LNCAP (cell line): ENCODE data around the gene ZNHIT3.
A peak's percentile ranks its signal among the peaks of the same experiment; 100 is the strongest.

ENCODE experiments used
- CTCF ChIP-seq: fragments of 450-650 bp; IDR thresholded peaks from 2 replicates; pipeline ENCODE4 v1.5.1; 2017; ENCODE audit warnings: mild to moderate bottlenecking

The ZNHIT3 gene

GRCh38 chr17:36527621-36528250 lies 41.3 kb downstream of the ZNHIT3 start:
- no peak for TF ChIP-seq CTCF

- no peak for TF ChIP-seq CTCF
These were observed 42.6 kb downstream of the ZNHIT3 start for GRCh38 chr17:36529121-36529520.

GRCh38 chr17:36532435-36532975 lies 46.0 kb downstream of the ZNHIT3 start:
- TF ChIP-seq CTCF = no peak

GRCh38 chr17:36533935-36534839 lies 47.7 kb downstream of the ZNHIT3 start:
- TF ChIP-seq CTCF = peak; percentile 78

- TF ChIP-seq CTCF = no peak
These were observed 48.6 kb downstream of the ZNHIT3 start, which contains the start of the genes MYO19 and PIGW for GRCh38 chr17:36534840-36535668. Gene MYO19 (minus strand): TSS chr17:36534868. CDS start chr17:36532538, 2,330 bp downstream. Gene PIGW (plus strand): TSS chr17:36534987. CDS start chr17:36537102, 2,115 bp downstream.

- TF ChIP-seq CTCF = no peak
These were observed 49.2 kb downstream of the ZNHIT3 start for GRCh38 chr17:36535669-36536081.

GRCh38 chr17:36540696-36541095 lies 54.2 kb downstream of the ZNHIT3 start:
- no peak for TF ChIP-seq CTCF
